ENCODE data around the gene POLD3. TPM values are rescaled to one million over a fixed set of nuclear protein-coding genes. Genes with fewer than 3 reads are reported as not detected.

POLD3 gene, protein sequence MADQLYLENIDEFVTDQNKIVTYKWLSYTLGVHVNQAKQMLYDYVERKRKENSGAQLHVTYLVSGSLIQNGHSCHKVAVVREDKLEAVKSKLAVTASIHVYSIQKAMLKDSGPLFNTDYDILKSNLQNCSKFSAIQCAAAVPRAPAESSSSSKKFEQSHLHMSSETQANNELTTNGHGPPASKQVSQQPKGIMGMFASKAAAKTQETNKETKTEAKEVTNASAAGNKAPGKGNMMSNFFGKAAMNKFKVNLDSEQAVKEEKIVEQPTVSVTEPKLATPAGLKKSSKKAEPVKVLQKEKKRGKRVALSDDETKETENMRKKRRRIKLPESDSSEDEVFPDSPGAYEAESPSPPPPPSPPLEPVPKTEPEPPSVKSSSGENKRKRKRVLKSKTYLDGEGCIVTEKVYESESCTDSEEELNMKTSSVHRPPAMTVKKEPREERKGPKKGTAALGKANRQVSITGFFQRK
- total RNA-seq: 13.5 and 17.6 TPM in 2 replicates
- total RNA-seq (2013): 9.3 TPM
- polyA plus RNA-seq: 4.6 and 4.9 TPM in 2 replicates
- polyA minus RNA-seq: 2.1 and 7.8 TPM in 2 replicates

DNA sequence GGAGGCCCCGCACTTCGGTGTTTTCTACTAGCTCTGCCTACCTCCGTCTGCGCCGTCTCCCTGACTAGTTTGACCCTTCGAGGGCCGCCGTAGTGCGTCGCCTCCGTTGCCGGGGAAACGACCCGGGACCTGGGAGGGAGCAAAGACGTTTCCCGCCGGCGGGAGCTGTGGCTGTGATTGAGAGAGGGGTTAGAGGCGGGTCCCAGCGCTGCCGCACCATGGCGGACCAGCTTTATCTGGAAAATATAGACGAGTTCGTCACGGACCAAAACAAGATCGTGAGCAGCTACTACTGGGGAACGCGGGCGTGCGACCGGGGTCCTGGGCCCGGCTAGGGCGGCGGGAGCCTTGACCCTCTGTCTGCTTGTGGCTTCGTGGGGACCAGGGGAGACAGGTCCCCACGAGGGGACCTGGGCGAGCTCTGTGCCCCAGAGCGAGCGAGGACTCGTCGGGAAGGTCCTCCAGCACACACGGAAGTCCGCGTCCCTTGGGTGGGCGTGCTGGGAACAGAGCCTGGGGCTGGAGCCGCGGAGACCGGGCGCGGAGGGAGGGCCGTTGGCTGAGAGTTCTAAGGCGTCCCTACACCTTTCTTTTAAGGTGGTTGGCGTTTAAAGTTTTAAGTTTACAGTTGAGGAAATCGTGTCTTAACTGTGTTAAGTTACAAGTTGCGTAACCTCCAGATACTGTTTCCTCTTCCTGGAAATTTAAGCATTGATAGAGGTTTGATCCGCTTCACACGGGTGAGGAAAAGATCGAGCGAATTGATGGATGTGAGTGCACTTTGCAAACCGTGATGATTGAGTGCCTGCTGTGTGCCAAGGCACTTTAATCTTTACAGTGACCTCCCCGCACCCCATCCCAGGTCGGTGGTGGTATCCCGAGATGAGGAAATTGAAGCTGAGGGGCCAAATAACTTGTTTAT lies at the start of gene POLD3:
Gene POLD3 (plus strand): TSS at position 142 of the 922 bp plus-strand sequence. CDS start 77 bp downstream, at position 219.
- Histone ChIP-seq H3K9ac (ENCODE audit: low read length) (peak within 1 kb of the TSS; percentile 97), H4K20me1 (ENCODE audit: control insufficient read depth, insufficient read depth, low read length, poor library complexity, severe bottlenecking) (no peaks in the 10 kb centered on the region), H3K27me3 (replicated peaks in 1 of 4; ENCODE audit: control extremely low read depth in 1 of 4, control insufficient read depth in 3 of 4, insufficient read depth in 4 of 4, low read length in 3 of 4) (no peaks in the 10 kb centered on the region), H3K9me3 (ENCODE audit: control extremely low read depth in 1 of 3, control insufficient read depth in 2 of 3, insufficient read depth in 1 of 3, low read length in 2 of 3) (no peaks in the 10 kb centered on the region), H3K79me2 (ENCODE audit: control insufficient read depth, insufficient read depth, low read length) (peaks cover 5% of the 10 kb centered on the region), H2AFZ (ENCODE audit: insufficient read depth, low read depth, low read length, poor library complexity, severe bottlenecking) (peak within 1 kb of the TSS; percentile 99), H3K36me3 (replicated peaks in 1 of 2; ENCODE audit: control extremely low read depth in 1 of 2, control insufficient read depth in 1 of 2, extremely low read depth in 1 of 2, insufficient read depth in 2 of 2, low read length in 1 of 2) (peaks cover 0 to 11% of the 10 kb centered on the region in 2 experiments), H3K4me2 (replicated peaks; ENCODE audit: low read depth, low read length, poor library complexity, severe bottlenecking) (peak within 1 kb of the TSS; percentile 81), H3K4me3 (ENCODE audit: control extremely low read depth in 1 of 5, extremely low read depth in 1 of 5, insufficient read depth in 1 of 5, low read depth in 2 of 5, low read length in 4 of 5) (peak within 1 kb of the TSS; percentile 82 to 99 (median 94)), H3K4me1 (ENCODE audit: control insufficient read depth in 2 of 2, insufficient read depth in 2 of 2, low read length in 2 of 2) (peaks cover 10 to 13% of the 10 kb centered on the region in 2 donors), H3K27ac (ENCODE audit: low read length in 2 of 2) (peak within 1 kb of the TSS; percentile 47 to 84)
- DNase-seq: peak; percentile 91
- TF ChIP-seq, protein P1, sequence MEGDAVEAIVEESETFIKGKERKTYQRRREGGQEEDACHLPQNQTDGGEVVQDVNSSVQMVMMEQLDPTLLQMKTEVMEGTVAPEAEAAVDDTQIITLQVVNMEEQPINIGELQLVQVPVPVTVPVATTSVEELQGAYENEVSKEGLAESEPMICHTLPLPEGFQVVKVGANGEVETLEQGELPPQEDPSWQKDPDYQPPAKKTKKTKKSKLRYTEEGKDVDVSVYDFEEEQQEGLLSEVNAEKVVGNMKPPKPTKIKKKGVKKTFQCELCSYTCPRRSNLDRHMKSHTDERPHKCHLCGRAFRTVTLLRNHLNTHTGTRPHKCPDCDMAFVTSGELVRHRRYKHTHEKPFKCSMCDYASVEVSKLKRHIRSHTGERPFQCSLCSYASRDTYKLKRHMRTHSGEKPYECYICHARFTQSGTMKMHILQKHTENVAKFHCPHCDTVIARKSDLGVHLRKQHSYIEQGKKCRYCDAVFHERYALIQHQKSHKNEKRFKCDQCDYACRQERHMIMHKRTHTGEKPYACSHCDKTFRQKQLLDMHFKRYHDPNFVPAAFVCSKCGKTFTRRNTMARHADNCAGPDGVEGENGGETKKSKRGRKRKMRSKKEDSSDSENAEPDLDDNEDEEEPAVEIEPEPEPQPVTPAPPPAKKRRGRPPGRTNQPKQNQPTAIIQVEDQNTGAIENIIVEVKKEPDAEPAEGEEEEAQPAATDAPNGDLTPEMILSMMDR (IDR thresholded peaks at IDR 0.05): no peak
- no peak for TF ChIP-seq EZH2 (IDR thresholded peaks at IDR 0.05; ENCODE audit: borderline replicate concordance, insufficient read depth, low read depth, low read length, poor library complexity, severe bottlenecking)
- Mint-ChIP-seq H3K27ac (peak within 1 kb of the TSS; percentile 97), H3K4me3 (peak within 1 kb of the TSS; percentile 100), H3K4me1 (peaks cover 21% of the 10 kb centered on the region), H3K27me3 (no peaks in the 10 kb centered on the region), H3K9me3 (ENCODE audit: insufficient read depth) (no peaks in the 10 kb centered on the region)
- under 1% methylated on average over 55 of the region's 63 CpGs for WGBS (ENCODE audit: insufficient coverage)
- ATAC-seq (ENCODE audit: low read depth): peak; percentile 97
- CTCF ChIA-PET: interaction anchor here (0.7 to 1.3 kb wide), 3 partner anchors 11 to 337 kb away, joined by 3 to 5 read pairs (median 3); partner anchors contain the start of gene LIPT2
- POLR2A ChIA-PET: interaction anchor here (0.5 to 1.0 kb wide), 2 partner anchors 99 to 595 kb away, joined by 6 to 10 read pairs; partner anchors contain the start of gene LIPT2
- intact Hi-C loops (cut with micrococcal nuclease): loop anchor here (1.0 to 5.0 kb wide), 3 partner anchors 99 to 815 kb away; partner anchors contain the start of genes LIPT2 and PGM2L1

Measured in B cell (primary cell).